Ectodermal cell (in vitro differentiated cells): ENCODE results near the gene UBE2K.
"Not testable (repeated sequence)": the region's sequence is repeated elsewhere in the genome, so short reads cannot be mapped to it uniquely, and the experiment has no call there.

ENCODE experiments used
- H3K27ac ChIP-seq: 2 replicates; pipeline ENCODE4 v1.7.0; 2013; ENCODE audit warnings: mild to moderate bottlenecking, low read depth, low read length; ENCODE audit not compliant: insufficient read depth, poor library complexity, severe bottlenecking
- H3K27me3 ChIP-seq: 2 replicates; pipeline ENCODE4 v1.7.0; 2013; ENCODE audit warnings: mild to moderate bottlenecking, low read length; ENCODE audit not compliant: insufficient read depth, control insufficient read depth, poor library complexity, severe bottlenecking
- H3K36me3 ChIP-seq: one replicate; pipeline ENCODE4 v1.7.0; 2013; ENCODE audit warnings: low read length; ENCODE audit not compliant: control insufficient read depth, insufficient read depth
- H3K4me1 ChIP-seq: one replicate; pipeline ENCODE4 v1.7.0; 2013; ENCODE audit warnings: low read length; ENCODE audit not compliant: control insufficient read depth, insufficient read depth
- H3K4me3 ChIP-seq: 2 replicates; pipeline ENCODE4 v1.7.0; 2013; ENCODE audit warnings: low read depth, low read length, control low read depth; ENCODE audit not compliant: insufficient read depth
- H3K9me3 ChIP-seq: 2 replicates; pipeline ENCODE4 v1.7.0; 2013; ENCODE audit warnings: mild to moderate bottlenecking, low read length, moderate library complexity; ENCODE audit not compliant: control insufficient read depth
- WGBS, 2 experiments: methylation state at CpG; one replicate each; pipeline ENCODE4 v1.1.7; 2013; ENCODE audit warnings: missing lambda C conversion rate in 2 of 2; 5-methylcytosine and 5-hydroxymethylcytosine counted together

The UBE2K gene

DNA sequence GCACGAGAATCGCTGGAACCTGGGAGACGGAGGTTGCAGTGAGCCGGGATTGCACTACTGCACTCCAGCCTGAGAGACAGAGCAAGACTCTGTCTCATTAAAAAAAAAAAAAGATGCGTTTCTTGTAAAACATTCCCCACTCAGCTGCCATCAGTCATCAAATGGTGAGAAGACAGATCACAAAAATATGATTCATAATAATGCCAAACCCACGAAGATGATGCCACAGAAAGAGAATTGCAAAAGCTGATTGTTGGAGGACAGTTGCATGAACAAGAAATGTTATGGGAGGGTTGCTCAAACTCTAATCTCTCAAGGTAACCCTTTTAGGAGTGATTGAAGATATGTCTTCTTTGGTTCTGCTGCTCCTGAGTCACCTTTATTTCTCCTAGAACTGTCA is 37.9 kb upstream of the UBE2K start:
- Histone ChIP-seq H3K27ac (no peak overlapping the region), H3K9me3 (no peaks in the 10 kb centered on the region), H3K36me3 (no peaks in the 10 kb centered on the region), H3K4me3 (no peak overlapping the region), H3K27me3 (no peaks in the 10 kb centered on the region), H3K4me1 (no peaks in the 10 kb centered on the region)
- WGBS, 2 experiments = 90 to 92% methylated on average over 6 of the region's 6 CpGs

DNA sequence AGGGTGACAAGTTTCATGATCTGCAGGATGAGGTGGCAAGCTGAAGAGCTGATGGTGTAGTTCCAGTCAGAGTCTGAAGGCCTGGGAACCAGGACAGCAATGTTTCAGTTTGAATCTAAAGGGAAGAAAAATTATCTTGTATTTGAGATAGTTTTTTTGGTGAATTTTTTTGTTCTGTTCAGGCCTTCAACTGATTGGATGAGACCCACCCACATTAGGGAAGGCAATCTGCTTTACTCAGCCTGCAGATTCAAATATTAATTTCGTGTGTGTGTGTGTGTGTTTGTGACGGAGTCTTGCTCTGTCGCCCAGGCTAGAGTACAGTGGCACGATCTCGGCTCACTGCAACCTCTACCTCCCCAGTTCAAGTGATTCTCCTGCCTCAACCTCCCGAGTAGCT is 37.2 kb upstream of the UBE2K start:
- WGBS, 2 experiments = 93 to 94% methylated on average over 6 of the region's 6 CpGs
- Histone ChIP-seq H3K9me3 (no peaks in the 10 kb centered on the region), H3K4me1 (no peaks in the 10 kb centered on the region), H3K27ac (no peak overlapping the region), H3K36me3 (no peaks in the 10 kb centered on the region), H3K27me3 (no peaks in the 10 kb centered on the region), H3K4me3 (no peak overlapping the region)

DNA sequence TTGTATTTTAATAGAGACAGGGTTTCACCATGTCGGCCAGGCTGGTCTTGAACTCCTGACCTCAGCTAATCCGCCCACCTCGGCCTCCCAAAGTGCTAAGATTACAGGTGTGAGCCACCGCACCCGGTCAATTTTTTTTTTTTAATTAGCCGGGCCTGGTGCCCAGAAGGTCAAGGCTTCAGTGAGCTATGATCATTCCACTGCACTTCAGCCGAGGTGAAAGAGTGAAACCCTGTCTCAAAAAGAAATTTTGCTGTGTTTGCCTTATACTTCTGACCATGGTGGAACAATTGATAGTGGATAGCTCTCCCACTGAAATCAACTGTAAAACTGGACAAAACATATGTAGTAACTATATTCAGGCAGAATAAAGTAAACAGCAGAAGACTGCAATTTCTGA is 35.3 kb upstream of the UBE2K start:
- no peaks in the 10 kb centered on the region for H3K36me3 ChIP-seq
- H3K4me3 ChIP-seq = no peak overlapping the region
- H3K27ac ChIP-seq = no peak overlapping the region
- no peaks in the 10 kb centered on the region for H3K27me3 ChIP-seq
- 92 to 94% methylated on average over 7 of the region's 7 CpGs for WGBS, 2 experiments
- H3K9me3 ChIP-seq = no peaks in the 10 kb centered on the region
- H3K4me1 ChIP-seq = no peaks in the 10 kb centered on the region

DNA sequence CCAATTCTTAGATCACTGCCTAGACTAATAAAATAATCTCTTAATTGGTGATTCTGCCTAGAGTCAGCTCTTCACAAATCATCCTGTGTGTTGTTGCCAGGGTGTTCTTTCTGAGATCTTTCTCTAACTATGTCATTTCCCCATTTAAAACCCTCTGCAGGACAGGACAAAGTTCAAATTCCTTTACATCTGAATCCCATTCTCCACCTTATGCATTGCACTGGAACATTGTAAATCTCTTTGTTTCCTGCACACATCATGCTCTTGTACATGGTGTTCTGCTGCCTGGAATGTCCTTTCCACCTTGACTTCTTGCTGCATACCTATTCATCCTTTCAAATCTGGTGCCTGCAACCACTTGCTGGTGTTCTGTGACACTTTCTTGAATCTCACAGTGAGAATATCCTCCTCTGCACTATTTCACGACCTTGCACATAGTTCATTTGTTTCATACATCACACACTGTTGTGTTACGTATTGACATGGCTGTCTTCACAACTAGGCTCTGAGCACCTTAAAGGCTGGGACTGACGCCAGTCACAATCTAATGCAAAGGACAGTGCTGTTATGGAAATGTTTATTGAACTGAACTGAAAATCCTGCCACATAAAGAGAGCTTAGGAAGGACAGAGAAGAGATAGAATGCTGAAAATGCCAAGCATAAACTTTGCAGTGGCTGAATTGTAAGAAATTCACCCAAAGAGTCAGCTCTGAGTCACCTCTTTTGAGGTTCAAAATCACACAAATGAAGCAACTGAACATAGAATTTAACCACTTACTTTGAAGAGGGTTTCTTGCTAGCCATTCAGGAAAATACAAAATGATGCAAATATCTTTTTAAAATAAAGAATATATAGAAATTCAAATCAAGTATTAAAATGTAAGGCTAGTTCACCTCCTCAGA is 32.9 kb upstream of the UBE2K start:
- Histone ChIP-seq H3K27me3 (no peaks in the 10 kb centered on the region), H3K4me1 (no peaks in the 10 kb centered on the region), H3K4me3 (no peak overlapping the region), H3K9me3 (no peaks in the 10 kb centered on the region), H3K27ac (no peak overlapping the region), H3K36me3 (no peaks in the 10 kb centered on the region)
- 85 to 89% methylated on average over 3 of the region's 3 CpGs for WGBS, 2 experiments

DNA sequence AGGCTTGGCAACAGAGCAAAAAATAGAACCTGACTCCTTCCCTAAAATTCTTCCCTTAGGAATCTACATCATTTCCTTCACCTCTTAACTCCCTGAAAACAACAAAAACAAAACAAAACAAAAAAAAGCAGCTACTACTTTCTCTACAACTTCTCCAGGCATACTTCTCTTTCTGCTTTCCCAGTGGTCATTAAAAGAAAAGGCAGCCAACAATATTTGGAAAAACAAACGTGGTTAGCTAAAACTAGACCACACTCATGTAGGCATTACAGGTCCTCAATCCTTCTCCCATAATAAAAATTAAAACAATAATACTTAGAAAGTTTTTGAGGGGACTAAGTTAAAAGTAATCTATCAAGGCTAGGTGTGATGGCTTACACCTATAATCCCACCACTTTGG is 30.2 kb upstream of the UBE2K start:
- no peaks in the 10 kb centered on the region for H3K27me3 ChIP-seq
- no peaks in the 10 kb centered on the region for H3K4me1 ChIP-seq
- WGBS, 2 experiments = 83 to 89% methylated on average over 1 of the region's 1 CpG
- no peaks in the 10 kb centered on the region for H3K36me3 ChIP-seq
- no peak overlapping the region for H3K27ac ChIP-seq
- no peaks in the 10 kb centered on the region for H3K9me3 ChIP-seq
- no peak overlapping the region for H3K4me3 ChIP-seq

DNA sequence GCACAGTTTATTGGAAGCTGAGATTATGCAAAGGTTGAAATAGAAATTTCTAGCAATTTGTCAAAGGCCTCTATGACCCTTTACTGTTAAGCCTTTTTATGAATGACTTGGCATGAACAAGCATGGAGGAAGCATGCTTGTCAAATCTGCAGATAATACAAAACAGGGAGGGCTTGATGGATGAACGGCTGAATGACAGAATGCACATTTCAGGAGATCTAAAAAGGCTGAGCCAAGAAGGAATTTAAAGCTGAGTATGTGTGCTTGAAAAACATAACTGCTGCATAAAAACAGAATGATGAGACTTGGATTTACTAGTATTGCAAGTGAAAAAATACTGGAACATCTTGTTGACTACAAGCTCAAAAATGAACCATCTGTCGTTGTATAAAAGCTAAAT is 29.0 kb upstream of the UBE2K start:
- no peaks in the 10 kb centered on the region for H3K9me3 ChIP-seq
- H3K36me3 ChIP-seq = no peaks in the 10 kb centered on the region
- H3K4me3 ChIP-seq = no peak overlapping the region
- H3K4me1 ChIP-seq = no peaks in the 10 kb centered on the region
- H3K27me3 ChIP-seq = no peaks in the 10 kb centered on the region
- WGBS, 2 experiments = 94 to 97% methylated on average over 2 of the region's 2 CpGs
- H3K27ac ChIP-seq = no peak overlapping the region

DNA sequence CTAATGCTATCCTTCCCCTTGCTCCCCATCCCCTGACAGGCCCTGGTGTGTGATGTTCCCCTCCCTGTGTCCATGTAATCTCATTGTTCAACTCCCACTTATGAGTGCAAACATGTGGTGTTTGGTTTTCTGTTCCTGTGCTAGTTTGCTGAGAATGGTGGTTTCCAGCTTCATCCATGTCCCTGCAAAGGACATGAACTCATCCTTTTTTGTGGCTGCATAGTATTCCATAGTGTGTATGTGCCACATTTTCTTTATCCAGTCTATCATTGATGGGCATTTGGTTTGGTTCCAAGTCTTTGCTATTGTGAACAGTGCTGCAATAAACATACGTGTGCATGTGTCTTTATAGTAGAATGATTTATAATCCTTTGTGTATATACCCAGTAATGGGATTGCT is 27.6 kb upstream of the UBE2K start:
- H3K4me3 ChIP-seq, H3K27ac ChIP-seq, H3K9me3 ChIP-seq, H3K27me3 ChIP-seq, H3K36me3 ChIP-seq, H3K4me1 ChIP-seq: not testable (repeated sequence)
- no CpG with 5 or more reads among the region's 1 CpG for WGBS, 2 experiments

DNA sequence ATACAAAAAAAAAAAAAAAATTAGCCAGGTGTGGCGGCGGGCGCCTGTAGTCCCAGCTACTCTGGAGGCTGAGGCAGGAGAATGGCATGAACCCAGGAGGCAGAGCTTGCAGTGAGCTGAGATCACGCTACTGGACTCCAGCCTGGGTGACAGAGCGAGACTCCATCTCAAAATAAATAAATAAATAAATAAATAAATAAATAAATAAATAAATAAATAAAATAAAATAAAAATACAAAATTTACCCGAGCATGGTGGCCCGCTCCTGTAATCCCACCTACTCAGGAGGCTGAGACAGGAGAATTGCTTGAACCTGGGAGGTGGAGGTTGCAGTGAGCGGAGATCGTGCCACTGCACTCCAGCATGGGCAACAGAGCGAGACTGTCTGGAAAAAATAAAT is 22.3 kb upstream of the UBE2K start:
- 94% methylated on average over 9 of the region's 10 CpGs for WGBS, 2 experiments
- not testable (repeated sequence) for H3K27ac ChIP-seq

DNA sequence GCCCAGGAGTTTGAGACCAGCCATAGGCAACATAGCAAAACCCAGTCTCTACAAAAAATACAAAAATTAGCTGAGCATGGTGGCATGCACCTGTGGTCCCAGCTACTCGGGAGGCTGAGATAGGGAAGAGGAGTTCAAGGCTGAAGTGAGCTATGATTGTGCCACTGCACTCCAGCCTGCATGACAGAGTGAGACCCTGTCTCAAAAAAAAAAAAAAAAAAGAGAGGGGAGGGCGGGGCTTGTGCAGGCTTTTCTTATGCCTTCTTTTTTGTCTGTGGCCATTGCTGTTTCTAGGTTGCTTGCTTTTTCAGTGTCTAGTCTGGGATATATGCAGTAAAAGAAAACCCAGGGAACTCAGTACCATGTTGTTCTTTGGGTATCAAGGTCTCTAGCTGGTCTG is 16.9 kb upstream of the UBE2K start:
- H3K9me3 ChIP-seq, H3K4me1 ChIP-seq, H3K27ac ChIP-seq, H3K36me3 ChIP-seq, H3K27me3 ChIP-seq, H3K4me3 ChIP-seq: not testable (repeated sequence)
- WGBS, 2 experiments = 89 to 93% methylated on average over 2 of the region's 2 CpGs

More for the DNA sequence above, 22.3 kb upstream of the UBE2K start:
- H3K9me3 ChIP-seq, H3K36me3 ChIP-seq, H3K4me1 ChIP-seq, H3K27me3 ChIP-seq, H3K4me3 ChIP-seq: not testable (repeated sequence)

DNA sequence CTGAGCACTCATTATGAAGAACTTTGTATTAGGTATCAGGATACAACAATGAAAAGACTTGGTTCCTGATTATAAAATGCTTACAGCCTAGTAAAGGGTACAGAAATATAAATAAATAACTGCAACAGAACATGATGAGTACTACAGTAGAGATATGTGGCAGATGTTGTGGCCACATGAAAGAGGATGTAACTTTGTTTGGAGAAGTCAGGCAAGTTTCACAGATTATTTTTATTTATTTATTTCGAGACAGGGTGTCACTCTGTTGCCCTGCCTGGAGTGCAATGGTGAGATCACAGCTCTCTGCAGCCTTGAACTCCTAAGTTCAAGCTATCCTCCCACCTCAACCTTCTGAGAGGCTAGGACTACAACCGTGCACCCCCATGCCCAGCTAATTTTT is 15.8 kb upstream of the UBE2K start:
- Histone ChIP-seq H3K4me1 (no peaks in the 10 kb centered on the region), H3K27ac (no peak overlapping the region), H3K27me3 (no peaks in the 10 kb centered on the region), H3K4me3 (no peak overlapping the region), H3K9me3 (no peaks in the 10 kb centered on the region), H3K36me3 (no peaks in the 10 kb centered on the region)
- 81 to 91% methylated on average over 2 of the region's 2 CpGs for WGBS, 2 experiments
